GM18858 (cell line): ENCODE results near the gene CD80.

Source experiments
- ATAC-seq: cut with Tn5 transposase; IDR thresholded peaks from one replicate; pipeline ENCODE4 v1.9.1; 2021; ENCODE audit not compliant: unreplicated experiment

CD80 gene

GRCh38 chr3:119500265-119500664, 59.1 kb downstream of the CD80 start:
- no peak for ATAC-seq

- peak; percentile 96 for ATAC-seq
Measured at GRCh38 chr3:119498186-119499011, 61.0 kb downstream of the CD80 start, which contains the start of gene TIMMDC1. TIMMDC1 (plus strand) TSS chr3:119498547; CDS start chr3:119498734, 187 bp downstream.

- ATAC-seq: no peak
Measured at GRCh38 chr3:119497820-119498185, 61.6 kb downstream of the CD80 start.

- ATAC-seq: no peak
Measured at GRCh38 chr3:119494597-119494996, 64.8 kb downstream of the CD80 start.

GRCh38 chr3:119492810-119493209, 66.6 kb downstream of the CD80 start:
- no peak for ATAC-seq

GRCh38 chr3:119492128-119492527, 67.3 kb downstream of the CD80 start:
- no peak for ATAC-seq

GRCh38 chr3:119490153-119490552, 69.3 kb downstream of the CD80 start:
- no peak for ATAC-seq

GRCh38 chr3:119485563-119485962, 73.9 kb downstream of the CD80 start:
- ATAC-seq: no peak

- no peak for ATAC-seq
Measured at GRCh38 chr3:119483101-119483500, 76.3 kb downstream of the CD80 start.

- ATAC-seq: no peak
Measured at GRCh38 chr3:119481079-119481478, 78.3 kb downstream of the CD80 start.
